ENCODE results near the gene ZNF273.

- TF ChIP-seq SIN3A (IDR thresholded peaks at IDR 0.05; ENCODE audit: borderline replicate concordance, low read depth, low read length), result no peak
- no peak for TF ChIP-seq CTCF (IDR thresholded peaks at IDR 0.05)
- TF ChIP-seq FOSL2 (IDR thresholded peaks at IDR 0.05; ENCODE audit: borderline replicate concordance, low read depth), result no peak
- no peak for TF ChIP-seq EP300 (IDR thresholded peaks at IDR 0.05; ENCODE audit: borderline replicate concordance in 1 of 2, low read depth in 1 of 2, low read length in 1 of 2)
- TF ChIP-seq, protein P1, sequence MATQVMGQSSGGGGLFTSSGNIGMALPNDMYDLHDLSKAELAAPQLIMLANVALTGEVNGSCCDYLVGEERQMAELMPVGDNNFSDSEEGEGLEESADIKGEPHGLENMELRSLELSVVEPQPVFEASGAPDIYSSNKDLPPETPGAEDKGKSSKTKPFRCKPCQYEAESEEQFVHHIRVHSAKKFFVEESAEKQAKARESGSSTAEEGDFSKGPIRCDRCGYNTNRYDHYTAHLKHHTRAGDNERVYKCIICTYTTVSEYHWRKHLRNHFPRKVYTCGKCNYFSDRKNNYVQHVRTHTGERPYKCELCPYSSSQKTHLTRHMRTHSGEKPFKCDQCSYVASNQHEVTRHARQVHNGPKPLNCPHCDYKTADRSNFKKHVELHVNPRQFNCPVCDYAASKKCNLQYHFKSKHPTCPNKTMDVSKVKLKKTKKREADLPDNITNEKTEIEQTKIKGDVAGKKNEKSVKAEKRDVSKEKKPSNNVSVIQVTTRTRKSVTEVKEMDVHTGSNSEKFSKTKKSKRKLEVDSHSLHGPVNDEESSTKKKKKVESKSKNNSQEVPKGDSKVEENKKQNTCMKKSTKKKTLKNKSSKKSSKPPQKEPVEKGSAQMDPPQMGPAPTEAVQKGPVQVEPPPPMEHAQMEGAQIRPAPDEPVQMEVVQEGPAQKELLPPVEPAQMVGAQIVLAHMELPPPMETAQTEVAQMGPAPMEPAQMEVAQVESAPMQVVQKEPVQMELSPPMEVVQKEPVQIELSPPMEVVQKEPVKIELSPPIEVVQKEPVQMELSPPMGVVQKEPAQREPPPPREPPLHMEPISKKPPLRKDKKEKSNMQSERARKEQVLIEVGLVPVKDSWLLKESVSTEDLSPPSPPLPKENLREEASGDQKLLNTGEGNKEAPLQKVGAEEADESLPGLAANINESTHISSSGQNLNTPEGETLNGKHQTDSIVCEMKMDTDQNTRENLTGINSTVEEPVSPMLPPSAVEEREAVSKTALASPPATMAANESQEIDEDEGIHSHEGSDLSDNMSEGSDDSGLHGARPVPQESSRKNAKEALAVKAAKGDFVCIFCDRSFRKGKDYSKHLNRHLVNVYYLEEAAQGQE (IDR thresholded peaks at IDR 0.05; ENCODE audit: low read depth, low read length), result no peak
- no peak for TF ChIP-seq POLR2AphosphoS5 (IDR thresholded peaks at IDR 0.05; ENCODE audit: low read depth, low read length)
- TF ChIP-seq CHD2 (IDR thresholded peaks at IDR 0.05; ENCODE audit: low read length, partially characterized antibody), result no peak
- no peak for TF ChIP-seq JUND (IDR thresholded peaks at IDR 0.05)
- TF ChIP-seq TEAD4 (IDR thresholded peaks at IDR 0.05; ENCODE audit: borderline replicate concordance, insufficient read depth), result no peak
- TF ChIP-seq, protein P2, sequence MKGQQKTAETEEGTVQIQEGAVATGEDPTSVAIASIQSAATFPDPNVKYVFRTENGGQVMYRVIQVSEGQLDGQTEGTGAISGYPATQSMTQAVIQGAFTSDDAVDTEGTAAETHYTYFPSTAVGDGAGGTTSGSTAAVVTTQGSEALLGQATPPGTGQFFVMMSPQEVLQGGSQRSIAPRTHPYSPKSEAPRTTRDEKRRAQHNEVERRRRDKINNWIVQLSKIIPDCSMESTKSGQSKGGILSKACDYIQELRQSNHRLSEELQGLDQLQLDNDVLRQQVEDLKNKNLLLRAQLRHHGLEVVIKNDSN (IDR thresholded peaks at IDR 0.05; ENCODE audit: borderline replicate concordance, low read depth), result no peak
- no peak for TF ChIP-seq GABPA (IDR thresholded peaks at IDR 0.05; ENCODE audit: low read depth)
- no peak for TF ChIP-seq FOXM1 (IDR thresholded peaks at IDR 0.05; ENCODE audit: low read depth)
- no peak for TF ChIP-seq MXI1 (IDR thresholded peaks at IDR 0.05; ENCODE audit: low read depth, low read length)
Measured at GRCh38 chr7:64875258-64875657, 27.8 kb upstream of the ZNF273 start.

Measured in SK-N-SH (cell line).